GM12864 (cell line): ENCODE results near the gene BCAR3.

Experiments
- DNase-seq: peaks from one replicate; pipeline ENCODE4 v3.0.0-alpha.2; 2011; ENCODE audit warnings: low read depth
- H3K4me3 ChIP-seq: 2 replicates; pipeline ENCODE4 v1.5.1; 2011; ENCODE audit warnings: mild to moderate bottlenecking, low read depth, low read length, control low read depth
- TF ChIP-seq, protein P1 (sequence below): IDR thresholded peaks from 2 replicates; pipeline ENCODE4 v1.5.1; 2011; ENCODE audit warnings: low read depth, mild to moderate bottlenecking, moderate library complexity, low read length, control low read depth, inconsistent platforms; ENCODE audit errors: missing control alignments

The BCAR3 gene

DNA sequence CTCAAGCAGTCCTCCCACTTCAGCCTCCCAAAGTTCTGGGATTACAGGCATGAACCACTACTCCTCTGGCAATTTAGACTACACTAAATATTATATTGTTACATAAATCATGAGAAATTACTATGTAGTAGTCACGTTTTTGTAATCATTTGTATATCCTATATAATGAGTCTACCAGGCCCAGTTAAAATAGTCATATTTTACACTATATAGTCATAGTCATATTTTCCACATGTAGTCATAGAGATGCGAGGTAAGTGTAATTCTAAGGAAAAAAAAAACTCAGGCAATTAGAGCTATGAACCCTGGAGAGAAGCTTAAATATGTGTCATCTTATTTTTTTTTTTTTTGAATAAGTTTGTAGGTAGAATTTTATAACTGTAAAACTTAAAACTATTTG, 143.7 kb downstream of the BCAR3 start:
- no peak overlapping the region for H3K4me3 ChIP-seq
- TF ChIP-seq, protein P1, sequence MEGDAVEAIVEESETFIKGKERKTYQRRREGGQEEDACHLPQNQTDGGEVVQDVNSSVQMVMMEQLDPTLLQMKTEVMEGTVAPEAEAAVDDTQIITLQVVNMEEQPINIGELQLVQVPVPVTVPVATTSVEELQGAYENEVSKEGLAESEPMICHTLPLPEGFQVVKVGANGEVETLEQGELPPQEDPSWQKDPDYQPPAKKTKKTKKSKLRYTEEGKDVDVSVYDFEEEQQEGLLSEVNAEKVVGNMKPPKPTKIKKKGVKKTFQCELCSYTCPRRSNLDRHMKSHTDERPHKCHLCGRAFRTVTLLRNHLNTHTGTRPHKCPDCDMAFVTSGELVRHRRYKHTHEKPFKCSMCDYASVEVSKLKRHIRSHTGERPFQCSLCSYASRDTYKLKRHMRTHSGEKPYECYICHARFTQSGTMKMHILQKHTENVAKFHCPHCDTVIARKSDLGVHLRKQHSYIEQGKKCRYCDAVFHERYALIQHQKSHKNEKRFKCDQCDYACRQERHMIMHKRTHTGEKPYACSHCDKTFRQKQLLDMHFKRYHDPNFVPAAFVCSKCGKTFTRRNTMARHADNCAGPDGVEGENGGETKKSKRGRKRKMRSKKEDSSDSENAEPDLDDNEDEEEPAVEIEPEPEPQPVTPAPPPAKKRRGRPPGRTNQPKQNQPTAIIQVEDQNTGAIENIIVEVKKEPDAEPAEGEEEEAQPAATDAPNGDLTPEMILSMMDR: no peak
- DNase-seq: no peak

DNA sequence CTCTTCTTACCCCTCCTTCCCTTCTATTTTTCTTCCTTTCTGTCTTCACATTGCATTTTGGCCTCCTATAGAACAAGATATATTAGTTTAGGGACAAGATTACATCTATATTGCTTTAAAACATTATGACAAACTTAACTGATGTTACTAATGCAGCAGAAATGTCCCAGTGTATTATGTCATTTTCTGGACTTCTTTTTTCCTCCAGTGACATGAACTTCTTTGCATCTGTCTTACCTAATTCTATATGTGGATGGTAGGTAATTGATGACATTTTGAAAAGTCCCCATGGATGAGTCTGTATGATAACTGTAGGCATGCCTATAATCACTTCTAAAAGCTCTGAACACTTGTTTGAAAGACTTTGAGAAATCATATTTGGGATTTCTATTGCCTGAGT, 144.2 kb downstream of the BCAR3 start:
- DNase-seq: no peak
- H3K4me3 ChIP-seq: no peak overlapping the region
- TF ChIP-seq, protein P1: no peak

DNA sequence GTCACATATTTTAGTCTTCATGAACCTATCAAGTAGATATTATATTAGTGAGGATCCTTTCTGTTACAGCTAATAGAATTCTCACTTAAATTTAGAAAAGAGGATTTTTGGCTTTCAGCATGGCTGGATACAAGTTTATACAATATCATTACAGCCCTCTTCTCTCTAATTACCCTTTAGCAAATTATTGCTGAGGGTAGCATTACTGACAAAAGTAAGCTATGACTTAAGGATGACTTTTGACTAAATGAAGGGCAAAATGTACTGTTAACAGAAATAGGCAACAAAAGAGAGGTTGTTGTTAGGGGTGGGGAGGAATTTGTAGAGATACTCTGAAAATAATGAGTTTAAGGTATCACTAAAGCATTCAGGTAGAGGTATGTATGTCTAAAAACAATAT, 148.0 kb downstream of the BCAR3 start:
- DNase-seq: no peak
- TF ChIP-seq, protein P1: no peak
- no peak overlapping the region for H3K4me3 ChIP-seq

DNA sequence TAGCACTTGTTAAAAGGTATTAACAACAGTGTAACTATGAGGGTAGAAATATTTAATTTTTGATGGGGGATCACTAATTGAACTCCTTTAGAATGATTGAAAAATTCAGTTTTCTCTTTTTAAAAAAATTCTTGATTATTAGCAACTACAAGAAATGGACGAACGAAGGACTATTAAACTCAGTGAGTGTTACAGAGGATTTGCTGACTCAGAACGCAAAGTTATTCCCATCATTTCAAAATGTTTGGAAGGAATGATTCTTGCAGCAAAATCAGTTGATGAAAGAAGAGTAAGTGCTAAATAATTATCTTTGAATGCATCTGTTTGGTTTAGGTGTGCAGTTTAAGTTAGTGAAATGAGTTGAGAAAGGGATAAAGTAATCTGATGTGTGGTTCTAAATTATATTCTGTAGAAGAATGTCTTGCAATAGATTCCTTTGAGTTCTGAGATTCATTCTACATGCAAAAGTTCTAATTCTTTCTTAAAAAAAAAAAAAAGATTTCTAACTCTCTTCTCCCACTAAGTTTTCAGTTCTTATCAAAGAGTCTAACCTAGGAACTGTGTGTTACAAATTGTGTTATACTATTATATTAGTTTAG, 148.8 kb downstream of the BCAR3 start:
- no peak for DNase-seq
- TF ChIP-seq, protein P1: no peak
- no peak overlapping the region for H3K4me3 ChIP-seq

DNA sequence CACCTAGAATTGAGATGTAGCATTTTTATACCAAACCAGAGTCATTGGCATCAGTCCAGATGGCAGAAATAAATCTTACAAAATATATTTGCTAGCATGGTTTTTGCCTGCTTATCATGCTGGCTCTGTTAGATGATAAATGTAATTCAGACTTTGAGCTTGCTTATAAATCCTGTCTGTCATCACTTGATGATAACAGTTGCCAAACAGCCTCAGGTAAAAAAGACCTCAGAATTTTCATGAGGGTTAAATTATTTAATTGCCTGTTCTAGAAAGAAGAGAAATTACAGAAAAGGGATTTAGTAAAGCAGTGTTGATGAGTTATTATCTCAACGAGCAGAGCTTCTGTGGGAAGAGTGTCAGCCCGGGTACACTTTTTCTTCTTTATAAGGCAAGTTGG, 150.4 kb downstream of the BCAR3 start:
- DNase-seq: no peak
- no peak overlapping the region for H3K4me3 ChIP-seq
- TF ChIP-seq, protein P1: no peak

DNA sequence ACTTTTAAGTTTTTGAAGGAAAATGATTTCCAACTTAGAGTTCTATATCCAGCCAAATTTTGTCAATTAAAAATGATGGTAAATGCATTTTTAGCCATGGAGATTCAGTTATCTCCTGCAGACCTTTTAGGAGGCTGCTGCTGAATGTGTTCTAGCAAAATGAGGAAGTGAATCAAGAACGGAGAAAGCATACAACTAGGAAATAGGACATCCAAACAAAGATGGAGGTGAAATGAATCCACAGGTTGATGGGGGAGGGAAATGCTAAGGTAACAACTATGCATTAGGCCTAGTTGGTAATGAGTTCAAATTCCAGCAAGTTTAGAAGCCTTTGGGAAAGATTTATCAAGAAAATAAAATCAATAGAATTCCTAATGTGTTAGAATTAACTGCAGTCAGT, 153.2 kb downstream of the BCAR3 start:
- DNase-seq: no peak
- TF ChIP-seq, protein P1: no peak
- no peak overlapping the region for H3K4me3 ChIP-seq

DNA sequence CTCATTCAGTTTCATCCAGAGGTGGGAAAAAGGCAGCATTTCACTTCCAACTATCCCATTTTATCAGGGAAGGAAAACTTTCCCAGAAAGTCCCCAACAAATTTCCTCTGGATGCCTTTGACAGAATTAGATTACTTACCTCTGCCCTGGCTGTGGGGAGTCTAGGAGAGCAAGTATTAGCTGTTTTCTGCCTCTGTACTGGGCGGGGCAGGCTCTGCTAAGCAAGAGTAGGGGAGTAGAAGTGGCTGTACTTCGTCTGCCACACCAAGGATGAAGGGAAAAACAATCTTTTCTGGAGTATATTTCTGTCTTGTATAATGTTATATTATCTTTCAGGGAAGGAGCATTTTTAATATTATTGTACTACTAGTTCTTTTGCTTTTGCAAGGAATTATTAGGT, 155.2 kb downstream of the BCAR3 start:
- DNase-seq: no peak
- TF ChIP-seq, protein P1: no peak

More for the DNA sequence above, 155.2 kb downstream of the BCAR3 start:
- H3K4me3 ChIP-seq: no peak overlapping the region
